ENCODE measurements around the gene KCNIP3.
A peak's percentile ranks its signal among the peaks of the same experiment; 100 is the strongest.
"Not testable (repeated sequence)": the region's sequence is repeated elsewhere in the genome, so short reads cannot be mapped to it uniquely, and the experiment has no call there.

Gene KCNIP3

GRCh38 chr2:95296880-95297487, at the start of gene KCNIP3:
KCNIP3 (plus strand) TSS chr2:95297347; CDS start chr2:95297439, 92 bp downstream.
- DNase-seq, result peak; percentile 19

DNA sequence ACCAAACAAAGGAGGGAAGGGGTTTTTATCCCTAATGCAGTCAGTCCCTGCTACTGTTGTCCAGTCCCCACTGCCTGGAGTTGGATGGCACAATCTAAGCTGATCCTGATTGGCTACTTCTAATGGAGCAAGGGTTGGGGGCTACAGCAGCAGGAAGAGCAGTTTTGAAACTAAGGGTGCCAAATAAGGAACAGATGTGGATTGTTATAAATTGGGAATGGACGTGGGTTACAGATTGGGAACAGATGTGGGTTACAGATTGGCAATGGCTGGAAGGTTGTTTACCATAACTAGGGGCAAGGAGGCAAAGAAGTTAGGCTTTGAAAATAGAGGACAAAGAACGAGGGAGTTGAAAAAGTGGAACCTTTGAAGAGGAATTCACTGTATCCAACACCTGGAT, 38.9 kb upstream of the KCNIP3 start:
- no peak for DNase-seq

GRCh38 chr2:95260028-95261023, 36.8 kb upstream of the KCNIP3 start:
- no peak for DNase-seq

- DNase-seq, result no peak
These were observed 35.5 kb upstream of the KCNIP3 start for GRCh38 chr2:95261602-95262001.

DNA sequence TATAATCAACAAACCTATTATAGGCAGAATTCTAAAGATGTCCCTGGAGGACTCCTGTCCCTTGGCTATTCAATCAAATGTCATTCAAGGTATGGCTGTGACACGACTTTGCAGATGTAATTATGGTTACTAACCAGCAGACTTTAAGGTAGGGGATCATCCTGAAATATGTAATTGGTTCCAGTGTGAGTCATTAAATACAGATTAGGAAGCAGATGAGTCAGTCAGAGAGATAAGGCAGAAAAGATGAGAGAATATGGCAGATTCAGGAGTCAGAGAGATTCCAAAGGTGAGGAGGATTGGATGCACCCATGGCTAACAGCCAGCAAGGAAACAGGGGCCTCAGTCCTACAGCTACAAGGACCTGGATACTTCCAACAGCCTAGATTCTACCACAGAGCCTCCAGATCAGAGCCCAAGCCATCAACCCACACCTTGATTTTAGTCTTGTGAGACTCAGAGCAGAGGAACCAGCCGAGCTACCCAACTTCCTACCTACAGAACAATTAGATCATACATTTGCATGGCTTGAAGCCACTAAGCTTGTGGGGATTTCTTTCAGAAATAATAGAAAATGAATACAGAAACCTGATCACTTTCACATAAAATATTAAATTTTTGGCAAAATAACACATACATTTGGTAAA, 34.1 kb upstream of the KCNIP3 start:
- DNase-seq, result no peak

DNA sequence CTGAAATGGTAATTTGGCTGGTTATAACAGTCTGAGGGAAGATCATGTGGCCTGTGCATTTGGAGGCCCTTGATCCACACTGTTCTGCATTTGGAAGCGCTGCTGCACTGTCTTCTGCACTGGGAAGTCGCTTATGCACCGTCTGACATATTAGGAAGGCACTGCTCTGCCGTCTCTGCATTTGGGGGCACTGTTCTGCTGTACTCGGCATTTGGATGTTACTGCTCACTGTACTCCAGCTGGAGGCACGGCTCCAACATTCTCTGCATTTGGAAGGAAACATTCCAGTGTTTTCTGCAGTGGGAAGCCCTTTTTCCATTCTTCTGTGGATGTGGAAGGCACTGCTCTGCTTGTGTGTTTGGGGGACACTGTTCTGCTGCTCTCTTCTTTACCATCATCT, 32.5 kb upstream of the KCNIP3 start:
- DNase-seq, result no peak

- no peak for DNase-seq
These were observed 32.0 kb upstream of the KCNIP3 start for GRCh38 chr2:95265182-95265581.

DNA sequence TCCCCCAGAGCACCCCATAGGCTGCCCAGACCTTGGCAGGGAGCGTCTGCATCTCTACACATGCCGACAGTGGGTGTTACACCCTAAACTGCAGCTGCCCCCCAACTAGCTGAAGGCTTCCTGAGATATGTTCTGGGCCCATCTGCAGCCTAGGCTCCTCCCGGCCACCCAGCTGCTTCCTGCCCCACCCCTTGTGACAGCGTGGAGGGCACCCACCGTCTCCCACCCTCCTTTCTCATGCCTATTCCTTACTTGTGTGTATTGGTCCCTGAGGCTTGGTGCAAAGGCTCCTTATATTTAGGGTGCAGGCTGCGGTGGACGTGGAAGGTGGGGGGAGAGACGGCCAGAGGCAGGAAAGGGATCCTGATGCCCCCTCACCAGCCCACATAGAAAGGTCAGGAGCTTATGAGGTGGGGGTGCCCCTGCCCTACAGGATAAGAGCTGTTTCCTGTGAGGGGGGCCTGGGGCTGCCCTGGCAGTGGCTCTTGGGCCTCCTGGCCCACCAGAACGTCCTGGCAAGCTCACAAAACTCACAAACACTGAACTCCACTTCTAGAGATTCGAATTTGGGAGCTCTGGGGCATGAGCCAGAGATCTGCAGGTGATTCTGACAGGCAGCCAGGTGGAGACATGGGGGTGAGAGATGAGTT, 30.2 kb upstream of the KCNIP3 start:
- DNase-seq, result no peak

DNA sequence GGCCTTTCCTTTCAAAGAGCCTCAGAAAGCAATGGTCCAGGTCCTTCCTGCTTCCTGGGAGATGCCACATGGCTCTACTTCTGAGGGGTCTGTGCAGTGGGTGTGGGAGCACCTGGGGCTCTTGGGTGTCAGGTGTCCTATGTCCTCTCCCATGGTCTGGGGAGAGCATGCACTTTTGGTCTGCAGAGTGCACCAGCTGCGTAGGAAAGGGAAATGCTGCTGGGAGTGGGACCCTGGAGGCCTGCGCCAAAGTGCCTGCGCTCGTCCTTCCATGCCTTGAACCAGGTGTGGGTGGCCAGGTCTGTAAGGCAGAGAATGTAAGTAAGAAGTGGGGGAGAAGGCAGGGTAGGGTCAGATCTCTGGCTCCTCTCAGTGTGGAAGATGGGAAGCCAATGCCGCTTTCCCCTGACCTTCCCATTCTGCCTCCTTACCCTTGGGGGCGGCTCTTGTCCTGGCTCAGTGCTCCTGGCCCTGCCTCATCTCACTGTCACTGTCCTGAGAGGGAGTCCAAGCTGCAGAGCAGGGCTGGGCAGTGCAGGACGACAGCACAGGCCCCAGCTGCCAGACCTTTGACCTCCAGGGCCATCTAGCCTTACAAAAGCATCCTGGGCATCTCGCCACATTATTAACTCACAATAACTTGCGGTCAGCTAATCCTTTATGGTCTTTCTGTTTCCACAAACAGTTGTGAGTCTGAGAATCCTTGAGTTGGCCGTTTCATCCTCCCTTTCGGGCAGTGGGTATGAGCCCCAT, 29.5 kb upstream of the KCNIP3 start:
- peak; percentile 16 for DNase-seq

DNA sequence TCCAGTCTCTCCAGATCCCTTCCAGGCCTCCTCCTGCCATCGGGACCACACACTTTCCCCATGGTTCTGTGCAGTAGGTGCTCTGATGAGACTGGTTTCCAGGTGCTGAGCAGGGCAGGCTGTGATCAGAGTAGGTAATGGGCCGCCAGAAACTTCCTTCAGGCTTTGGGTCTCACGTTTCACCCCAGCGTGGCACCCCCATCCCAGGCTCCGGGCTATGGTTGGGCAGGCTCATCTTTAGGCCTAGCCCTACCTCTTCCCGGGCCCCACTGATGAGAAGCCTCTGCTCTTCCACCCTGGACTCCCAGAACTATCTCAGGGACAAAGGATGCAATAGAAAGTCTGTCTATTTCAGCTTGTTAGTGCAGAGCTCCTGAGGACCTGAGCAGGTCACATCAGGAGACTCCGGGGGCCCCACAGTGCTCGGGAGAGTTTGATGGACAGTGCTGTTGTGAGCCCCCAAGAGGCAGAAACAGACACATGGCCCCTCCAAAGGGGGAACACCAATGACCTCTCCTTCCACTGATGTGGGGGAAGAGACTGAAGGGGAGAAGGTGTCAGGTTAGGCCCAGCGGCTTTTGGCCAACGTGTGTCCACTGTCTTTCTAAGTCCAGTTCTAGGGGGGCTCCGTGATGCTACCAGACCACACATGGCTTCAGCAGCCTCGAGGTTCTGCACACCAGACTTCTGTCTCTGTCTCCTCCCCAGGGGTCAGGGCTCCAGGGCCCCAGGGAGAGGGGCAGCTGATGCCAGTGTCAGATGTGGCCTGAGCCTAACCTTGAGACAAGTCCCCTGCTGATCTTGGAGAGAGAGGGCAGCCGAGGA, 28.7 kb upstream of the KCNIP3 start:
- no peak for DNase-seq

- DNase-seq, result no peak
These were observed 28.0 kb upstream of the KCNIP3 start for GRCh38 chr2:95269036-95269680.

GRCh38 chr2:95269745-95270144, 27.4 kb upstream of the KCNIP3 start:
- not testable (repeated sequence) for DNase-seq

DNA sequence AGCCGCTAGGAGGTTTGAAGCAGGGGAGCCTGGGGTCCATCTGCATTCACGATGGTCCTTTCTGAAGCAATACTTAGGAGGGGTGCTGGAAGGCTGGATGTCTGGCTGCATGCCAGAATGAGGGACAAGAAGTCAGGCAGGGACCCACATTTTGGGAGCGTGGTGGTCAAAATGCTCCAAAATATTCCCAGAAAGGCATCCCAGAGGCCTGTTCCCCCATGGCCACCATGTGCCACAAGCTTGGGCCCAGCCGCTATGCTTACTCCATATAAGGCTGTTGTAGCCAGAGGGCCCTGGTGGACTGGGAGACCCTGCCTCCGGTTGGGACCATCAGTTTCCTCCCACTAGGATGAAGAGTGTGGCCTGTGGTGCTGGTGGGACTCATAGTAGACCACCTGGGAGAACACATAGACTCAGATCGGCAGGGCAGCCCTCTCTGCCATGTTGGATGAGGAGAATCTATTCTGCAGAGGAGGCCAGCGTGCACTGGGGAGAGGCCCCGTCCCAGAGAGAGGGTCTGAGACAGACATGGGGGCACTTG, 26.5 kb upstream of the KCNIP3 start:
- DNase-seq, result no peak

- no peak for DNase-seq
These were observed 25.7 kb upstream of the KCNIP3 start for GRCh38 chr2:95271381-95271971.

DNA sequence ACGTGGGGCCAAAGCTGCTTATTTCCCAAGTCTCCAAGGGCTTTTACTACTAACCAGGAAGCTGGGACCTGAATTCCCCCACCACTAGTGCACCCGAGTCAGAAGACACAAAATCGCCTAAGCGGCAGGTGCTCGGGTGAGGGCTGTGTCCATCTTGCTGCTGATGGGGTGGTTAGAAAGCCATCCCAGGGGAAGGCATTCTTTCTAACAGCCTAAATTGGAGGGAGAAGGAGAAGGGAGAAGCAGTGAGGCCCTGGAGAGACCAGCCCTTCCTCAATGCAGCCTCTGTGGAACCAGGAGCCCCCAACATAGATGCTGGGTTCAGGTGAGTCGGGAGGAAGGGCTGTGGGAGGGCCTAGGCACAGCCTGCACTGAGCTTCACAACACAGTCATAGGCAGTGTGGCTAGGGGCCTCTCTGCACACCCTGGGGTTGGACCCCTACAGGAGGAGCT, 24.8 kb upstream of the KCNIP3 start:
- no peak for DNase-seq

DNA sequence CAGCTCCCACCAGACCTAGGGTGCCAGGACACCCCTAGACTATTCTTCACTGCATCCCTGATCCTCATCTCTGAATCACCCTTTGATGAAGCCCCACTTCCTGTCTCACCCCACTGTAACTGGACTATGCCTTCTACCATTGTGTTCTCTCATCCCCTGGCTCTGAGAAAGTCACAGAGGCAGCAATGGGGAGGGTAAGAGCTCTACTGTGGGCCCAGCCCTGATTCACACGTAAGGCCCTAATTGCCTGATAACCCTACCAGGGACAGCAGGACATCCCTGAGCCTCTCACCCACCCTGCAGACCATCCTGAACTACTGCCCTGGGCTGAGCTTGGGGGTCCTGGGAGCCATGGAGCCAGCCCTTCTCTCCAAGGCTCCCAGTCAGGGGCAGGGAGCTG, 24.4 kb upstream of the KCNIP3 start:
- no peak for DNase-seq

- DNase-seq, result no peak
These were observed 23.4 kb upstream of the KCNIP3 start for GRCh38 chr2:95273566-95274290.

DNA sequence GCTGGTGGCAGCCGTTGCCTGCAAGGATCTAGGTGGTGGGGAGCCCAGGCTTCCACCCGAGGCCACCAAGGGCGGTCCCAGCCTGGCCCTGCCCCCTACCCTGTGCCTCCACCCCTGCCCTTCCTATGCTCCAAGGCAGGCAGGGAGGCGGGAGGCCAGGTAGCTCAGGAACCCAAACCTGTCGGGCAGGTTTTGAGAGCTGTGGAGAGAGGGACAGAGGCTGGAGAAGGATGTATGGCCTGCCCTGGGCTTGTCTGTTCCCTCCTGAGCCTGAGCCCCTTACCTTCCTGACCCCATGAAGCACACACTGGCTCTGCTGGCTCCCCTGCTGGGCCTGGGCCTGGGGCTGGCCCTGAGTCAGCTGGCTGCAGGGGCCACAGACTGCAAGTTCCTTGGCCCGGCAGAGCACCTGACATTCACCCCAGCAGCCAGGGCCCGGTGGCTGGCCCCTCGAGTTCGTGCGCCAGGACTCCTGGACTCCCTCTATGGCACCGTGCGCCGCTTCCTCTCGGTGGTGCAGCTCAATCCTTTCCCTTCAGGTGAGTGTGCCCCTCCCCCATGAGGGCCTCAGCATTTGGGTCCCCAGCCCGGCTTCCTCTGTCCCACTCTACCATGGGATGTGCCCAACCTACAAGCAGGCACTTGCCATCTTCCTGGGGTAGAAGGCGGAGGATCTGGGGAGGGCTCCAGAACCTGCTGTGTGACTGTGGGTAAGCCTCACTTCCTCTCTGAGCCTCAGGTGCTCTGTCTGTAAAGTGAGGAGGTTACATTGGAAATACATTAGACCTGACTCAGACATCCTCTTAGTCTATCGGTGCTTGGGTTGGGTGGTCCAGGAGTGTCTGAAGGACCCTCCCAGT, 22.6 kb upstream of the KCNIP3 start, which contains the start of gene PROM2:
PROM2 (plus strand) TSS at position 159 of the 860 bp plus-strand sequence; CDS start at position 296, 137 bp downstream.
- DNase-seq, result no peak

Data from EL (cell line).